Thyroid gland (tissue), 4 donors: ENCODE results near the gene NUAK1.

Experiments
- CTCF ChIP-seq, 6 experiments: fragments of 200-600 bp in 3 of 6; fragments of 450-650 bp in 3 of 6; sonication (generic) in 3 of 6; IDR thresholded peaks; one replicate each; pipeline ENCODE4 v1.5.1; 2016 to 2019; ENCODE audit warnings: antibody characterized with exemption in 6 of 6, mild to moderate bottlenecking in 2 of 6, inconsistent platforms in 1 of 6, moderate library complexity in 1 of 6
- POLR2A ChIP-seq, 2 donors: fragments of 450-650 bp; IDR thresholded peaks; one replicate each; pipeline ENCODE4 v1.6.1; 2017; ENCODE audit warnings: antibody characterized with exemption in 2 of 2, mild to moderate bottlenecking in 2 of 2, moderate library complexity in 1 of 2

GRCh38 chr12:106138357-106138632 is 459 bp downstream of the NUAK1 start:
- TF ChIP-seq POLR2A (IDR thresholded peaks at IDR 0.05) (no peak), CTCF (IDR thresholded peaks at IDR 0.05) (no peak)
